ENCODE data around the gene STARD7. TPM values are rescaled to one million over a fixed set of nuclear protein-coding genes. Genes with fewer than 3 reads are reported as not detected.
A peak's percentile ranks its signal among the peaks of the same experiment; 100 is the strongest.

The STARD7 gene
- total RNA-seq, 2 experiments from 2014 or later: 108 to 113 TPM

GRCh38 chr2:96148410-96149217 is 60.0 kb downstream of the STARD7 start:
- Mint-ChIP-seq H3K36me3 (ENCODE audit: low read depth) (peaks cover 8% of the 10 kb centered on the region), H3K9me3 (no peaks in the 10 kb centered on the region), H3K4me1 (peaks cover 68% of the 10 kb centered on the region), H3K27me3 (no peaks in the 10 kb centered on the region), H3K27ac (peak overlapping the region; percentile 79), H3K4me3 (peak overlapping the region; percentile 36)
- peak; percentile 95 for DNase-seq
- ChIA-PET CTCF (interaction anchor here (0.6 to 13.4 kb wide), 8 partner anchors 8 to 126 kb away, joined by 3 to 323 read pairs (median 4); partner anchors contain the start of genes ADRA2B and ASTL), POLR2A (interaction anchor here (1.5 to 7.5 kb wide), 4 partner anchors 10 to 25 kb away, joined by 4 to 91 read pairs (median 58); no protein-coding TSS in a partner anchor)

GRCh38 chr2:96147593-96148201 is 60.9 kb downstream of the STARD7 start:
- DNase-seq: no peak
- H3K4me1 Mint-ChIP-seq: peaks cover 75% of the 10 kb centered on the region
- H3K27ac Mint-ChIP-seq: peak overlapping the region; percentile 95
- no peaks in the 10 kb centered on the region for H3K9me3 Mint-ChIP-seq
- H3K27me3 Mint-ChIP-seq: no peaks in the 10 kb centered on the region
- H3K4me3 Mint-ChIP-seq: peak overlapping the region; percentile 36
- ChIA-PET CTCF (interaction anchor here (1.0 to 13.4 kb wide), 8 partner anchors 9 to 153 kb away, joined by 3 to 323 read pairs (median 4); partner anchors contain the start of genes ADRA2B and ASTL), POLR2A (interaction anchor here (1.1 to 7.5 kb wide), 7 partner anchors 9 to 56 kb away, joined by 4 to 91 read pairs (median 6); no protein-coding TSS in a partner anchor)
- H3K36me3 Mint-ChIP-seq (ENCODE audit: low read depth): peaks cover 13% of the 10 kb centered on the region

DNA sequence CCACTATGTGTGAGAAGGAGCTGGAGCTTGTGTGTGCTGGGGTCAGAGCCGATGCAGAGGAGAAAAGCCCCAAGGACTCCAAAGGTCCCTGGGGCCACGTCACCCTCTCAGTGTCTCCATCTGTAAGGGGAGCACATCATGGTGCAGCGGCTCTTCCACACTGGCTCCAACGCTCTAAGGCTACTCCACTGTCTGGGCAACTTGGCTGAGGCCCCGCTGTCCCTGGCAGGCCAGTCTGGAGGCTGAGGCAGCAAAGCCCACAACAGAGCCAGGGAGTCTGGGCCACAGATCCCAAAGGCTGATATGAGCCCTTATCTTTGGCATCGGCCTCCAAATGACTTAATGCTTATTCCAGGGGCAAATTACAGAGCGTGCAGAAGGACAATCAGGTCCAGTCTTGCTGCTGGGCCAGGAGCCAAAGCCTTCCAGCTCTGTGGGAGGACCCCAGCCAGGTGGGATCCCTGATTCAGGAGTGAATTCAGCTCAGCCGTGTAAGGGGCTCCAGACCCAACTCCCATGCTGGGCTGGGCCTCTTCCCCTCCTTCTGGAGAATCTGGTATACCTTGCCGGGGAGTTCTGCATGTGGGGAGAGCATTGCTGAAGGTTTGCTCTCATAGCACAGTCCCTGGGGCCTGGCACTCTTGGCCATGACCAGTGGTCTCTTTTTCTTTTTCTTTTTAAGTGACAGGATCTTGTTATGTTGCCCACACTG is 61.6 kb downstream of the STARD7 start:
- ChIA-PET CTCF (interaction anchor here (1.1 to 13.4 kb wide), 5 partner anchors 8 to 153 kb away, joined by 3 to 323 read pairs (median 4); partner anchors contain the start of gene ASTL), POLR2A (interaction anchor here (1.0 to 7.5 kb wide), 9 partner anchors 9 to 62 kb away, joined by 3 to 91 read pairs (median 6); partner anchors contain the start of gene STARD7)

GRCh38 chr2:96146153-96146880 is 62.3 kb downstream of the STARD7 start:
- Mint-ChIP-seq H3K36me3 (ENCODE audit: low read depth) (peaks cover 13% of the 10 kb centered on the region), H3K27me3 (no peaks in the 10 kb centered on the region), H3K9me3 (no peaks in the 10 kb centered on the region), H3K27ac (peak overlapping the region; percentile 95), H3K4me1 (peaks cover 76% of the 10 kb centered on the region), H3K4me3 (peak overlapping the region; percentile 73)
- DNase-seq: peak; percentile 87
- CTCF ChIA-PET: interaction anchor here (13.4 kb wide), 1 partner anchor 29 kb away, joined by 323 read pairs; no protein-coding TSS in a partner anchor
- POLR2A ChIA-PET: interaction anchor here (0.6 to 7.5 kb wide), 10 partner anchors 9 to 809 kb away, joined by 3 to 91 read pairs (median 6); partner anchors contain the start of gene STARD7

More for the DNA sequence above, 61.6 kb downstream of the STARD7 start:
- Mint-ChIP-seq H3K9me3 (no peaks in the 10 kb centered on the region), H3K27ac (peak overlapping the region; percentile 95), H3K4me3 (peak overlapping the region; percentile 73), H3K4me1 (peaks cover 80% of the 10 kb centered on the region), H3K27me3 (no peaks in the 10 kb centered on the region), H3K36me3 (ENCODE audit: low read depth) (peaks cover 13% of the 10 kb centered on the region)
- DNase-seq: no peak

GRCh38 chr2:96145848-96146152 is 62.8 kb downstream of the STARD7 start:
- DNase-seq: peak; percentile 39
- ChIA-PET POLR2A (interaction anchor here (0.6 to 7.5 kb wide), 8 partner anchors 12 to 809 kb away, joined by 3 to 91 read pairs (median 16); partner anchors contain the start of gene STARD7), CTCF (interaction anchor here (13.4 kb wide), 1 partner anchor 29 kb away, joined by 323 read pairs; no protein-coding TSS in a partner anchor)
- no peaks in the 10 kb centered on the region for H3K27me3 Mint-ChIP-seq
- H3K4me3 Mint-ChIP-seq: peak overlapping the region; percentile 73
- no peaks in the 10 kb centered on the region for H3K9me3 Mint-ChIP-seq
- peaks cover 13% of the 10 kb centered on the region for H3K36me3 Mint-ChIP-seq (ENCODE audit: low read depth)
- peak overlapping the region; percentile 95 for H3K27ac Mint-ChIP-seq
- H3K4me1 Mint-ChIP-seq: peaks cover 71% of the 10 kb centered on the region

DNA sequence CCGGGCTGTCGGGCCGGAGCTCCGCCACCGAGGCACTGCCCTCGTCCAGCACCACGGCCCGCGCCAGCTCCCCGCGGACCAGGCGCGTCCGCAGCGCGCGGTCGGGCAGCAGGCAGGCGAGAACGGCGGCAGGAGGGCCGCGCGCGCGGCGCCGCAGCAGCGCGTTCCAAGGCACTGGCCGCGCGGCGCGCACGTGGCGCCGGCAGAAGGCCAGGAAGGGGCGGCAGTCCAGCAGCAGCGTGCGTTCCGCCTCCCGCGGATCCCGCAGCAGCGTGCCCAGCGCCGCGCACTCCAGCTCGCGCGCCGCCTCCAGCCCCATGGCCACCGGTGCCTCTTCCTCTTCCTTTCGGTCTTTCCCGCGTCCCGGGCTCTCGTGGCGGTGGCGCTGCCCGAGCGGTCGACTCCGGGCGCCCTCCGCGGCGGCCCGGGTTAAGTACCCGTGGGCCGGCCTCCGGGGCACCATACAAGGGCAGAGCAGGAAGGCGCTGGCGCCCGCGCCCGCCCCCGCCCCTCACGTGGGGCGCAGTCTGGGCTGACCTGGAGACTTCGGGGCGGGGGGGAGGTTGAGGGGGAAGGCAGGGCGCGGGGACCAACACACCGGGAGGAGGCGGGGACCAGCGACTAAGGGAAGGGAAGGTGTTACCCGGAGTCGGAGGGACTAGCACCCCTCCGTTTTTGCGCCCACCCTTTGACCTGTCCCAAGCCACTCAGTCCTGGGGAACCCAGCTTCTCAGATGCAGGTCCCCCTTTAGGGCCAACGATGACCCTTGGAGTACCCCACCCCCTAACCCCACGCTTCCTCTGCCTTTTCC is 63.4 kb downstream of the STARD7 start, which contains the start of gene DUSP2:
DUSP2 (minus strand) TSS at position 405 of the 812 bp plus-strand sequence; CDS start at position 319, 86 bp downstream.
- peaks cover 67% of the 10 kb centered on the region for H3K4me1 Mint-ChIP-seq
- peak within 1 kb of the TSS; percentile 88 for H3K4me3 Mint-ChIP-seq
- peaks cover 13% of the 10 kb centered on the region for H3K36me3 Mint-ChIP-seq (ENCODE audit: low read depth)
- ChIA-PET POLR2A (interaction anchor here (0.8 to 7.5 kb wide), 8 partner anchors 13 to 121 kb away, joined by 3 to 91 read pairs (median 16); partner anchors contain the start of genes ADRA2B and STARD7), CTCF (interaction anchor here (13.4 kb wide), 1 partner anchor 30 kb away, joined by 323 read pairs; no protein-coding TSS in a partner anchor)
- H3K27me3 Mint-ChIP-seq: no peaks in the 10 kb centered on the region
- DNase-seq: peak; percentile 90
- peak within 1 kb of the TSS; percentile 95 for H3K27ac Mint-ChIP-seq
- H3K9me3 Mint-ChIP-seq: no peaks in the 10 kb centered on the region

DNA sequence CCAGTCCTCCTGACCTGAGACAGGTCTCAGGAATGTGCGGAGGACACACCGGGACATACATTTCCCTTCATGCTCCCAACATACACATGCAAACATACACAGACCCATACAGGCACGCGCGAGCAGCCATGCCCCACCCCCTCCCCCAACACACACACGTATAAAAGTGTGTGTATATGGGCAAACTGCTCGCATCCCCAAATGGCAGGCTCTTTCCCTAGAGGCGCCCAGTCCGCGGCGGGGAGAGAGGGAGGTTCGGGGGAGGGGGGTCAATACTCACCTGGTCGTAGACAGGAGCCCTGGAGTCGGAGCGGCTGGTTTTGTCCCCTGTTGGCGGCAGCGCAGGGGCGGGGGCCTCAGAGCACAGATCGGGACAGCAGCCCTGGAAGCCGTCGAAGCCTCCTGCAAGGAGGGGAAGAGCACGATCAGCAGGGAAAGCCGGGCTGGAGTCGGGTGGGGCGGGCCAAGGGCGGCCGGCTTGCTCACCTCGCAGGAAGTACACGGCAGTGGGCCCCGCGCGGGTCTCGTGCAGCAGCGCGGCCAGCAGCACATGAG is 64.1 kb downstream of the STARD7 start:
- ChIA-PET CTCF (interaction anchor here (0.9 to 13.4 kb wide), 3 partner anchors 31 to 152 kb away, joined by 3 to 323 read pairs (median 5); no protein-coding TSS in a partner anchor), POLR2A (interaction anchor here (0.8 to 7.5 kb wide), 8 partner anchors 14 to 122 kb away, joined by 3 to 91 read pairs (median 16); partner anchors contain the start of genes ADRA2B and STARD7)
- Mint-ChIP-seq H3K4me3 (peak overlapping the region; percentile 88), H3K4me1 (peaks cover 67% of the 10 kb centered on the region), H3K9me3 (no peaks in the 10 kb centered on the region), H3K36me3 (ENCODE audit: low read depth) (peaks cover 13% of the 10 kb centered on the region), H3K27me3 (no peaks in the 10 kb centered on the region), H3K27ac (peak overlapping the region; percentile 85)
- peak; percentile 49 for DNase-seq

- Mint-ChIP-seq H3K9me3 (no peaks in the 10 kb centered on the region), H3K27ac (peak overlapping the region; percentile 85), H3K36me3 (ENCODE audit: low read depth) (peaks cover 13% of the 10 kb centered on the region), H3K4me1 (peaks cover 63% of the 10 kb centered on the region), H3K27me3 (no peaks in the 10 kb centered on the region), H3K4me3 (peak overlapping the region; percentile 88)
- peak; percentile 41 for DNase-seq
- CTCF ChIA-PET: interaction anchor here (0.8 to 13.4 kb wide), 7 partner anchors 11 to 191 kb away, joined by 3 to 323 read pairs (median 3); partner anchors contain the start of gene NCAPH
- POLR2A ChIA-PET: interaction anchor here (1.0 to 7.5 kb wide), 8 partner anchors 11 to 65 kb away, joined by 4 to 91 read pairs (median 17); partner anchors contain the start of genes ADRA2B and STARD7
Observed at GRCh38 chr2:96143848-96144480, 64.7 kb downstream of the STARD7 start.

DNA sequence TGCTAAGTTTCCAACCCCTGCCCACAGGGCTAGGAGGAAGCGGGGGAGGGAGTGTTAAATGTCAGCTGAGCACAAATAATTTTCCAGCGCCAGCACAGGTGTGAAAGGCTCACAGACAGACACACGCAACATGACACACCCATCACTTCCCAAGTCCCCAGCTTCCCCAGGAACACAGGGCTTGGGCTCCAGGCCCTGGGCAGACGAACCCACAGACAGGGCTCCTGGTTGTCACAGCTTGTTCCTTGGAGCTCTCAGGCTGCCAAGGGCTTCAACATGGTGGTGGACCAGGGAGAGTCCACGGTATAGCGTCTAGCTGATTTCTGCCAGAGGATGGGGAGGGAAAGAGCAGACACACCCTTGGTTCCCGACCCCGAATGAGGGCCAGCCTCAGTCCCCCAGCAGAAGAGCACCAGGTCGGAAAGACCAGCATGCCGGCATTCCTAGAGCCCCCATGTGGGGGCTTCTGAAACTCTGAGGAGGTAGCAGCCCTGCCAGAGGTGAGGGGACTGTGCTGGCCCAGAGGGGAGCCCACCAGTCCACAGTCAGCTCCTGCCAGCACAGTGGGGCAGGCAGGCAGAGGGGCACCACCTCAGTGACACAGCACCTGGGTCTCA is 65.3 kb downstream of the STARD7 start:
- Mint-ChIP-seq H3K36me3 (ENCODE audit: low read depth) (peaks cover 13% of the 10 kb centered on the region), H3K4me3 (peak overlapping the region; percentile 88), H3K9me3 (no peaks in the 10 kb centered on the region), H3K4me1 (peaks cover 57% of the 10 kb centered on the region), H3K27me3 (no peaks in the 10 kb centered on the region), H3K27ac (peak overlapping the region; percentile 85)
- CTCF ChIA-PET: interaction anchor here (0.8 to 13.4 kb wide), 9 partner anchors 11 to 192 kb away, joined by 3 to 323 read pairs (median 3); partner anchors contain the start of gene NCAPH
- POLR2A ChIA-PET: interaction anchor here (0.7 to 7.5 kb wide), 11 partner anchors 11 to 201 kb away, joined by 3 to 91 read pairs (median 4); partner anchors contain the start of genes ANKRD36C, SNRNP200 and STARD7
- no peak for DNase-seq
